NCI-H2029 (cell line): Measurements from ENCODE around the gene MPP4.

ENCODE experiments used
- DNase-seq: peaks from one replicate; lab custom pipeline; 2025; lab: John Stamatoyannopoulos, UW

MPP4 gene, protein sequence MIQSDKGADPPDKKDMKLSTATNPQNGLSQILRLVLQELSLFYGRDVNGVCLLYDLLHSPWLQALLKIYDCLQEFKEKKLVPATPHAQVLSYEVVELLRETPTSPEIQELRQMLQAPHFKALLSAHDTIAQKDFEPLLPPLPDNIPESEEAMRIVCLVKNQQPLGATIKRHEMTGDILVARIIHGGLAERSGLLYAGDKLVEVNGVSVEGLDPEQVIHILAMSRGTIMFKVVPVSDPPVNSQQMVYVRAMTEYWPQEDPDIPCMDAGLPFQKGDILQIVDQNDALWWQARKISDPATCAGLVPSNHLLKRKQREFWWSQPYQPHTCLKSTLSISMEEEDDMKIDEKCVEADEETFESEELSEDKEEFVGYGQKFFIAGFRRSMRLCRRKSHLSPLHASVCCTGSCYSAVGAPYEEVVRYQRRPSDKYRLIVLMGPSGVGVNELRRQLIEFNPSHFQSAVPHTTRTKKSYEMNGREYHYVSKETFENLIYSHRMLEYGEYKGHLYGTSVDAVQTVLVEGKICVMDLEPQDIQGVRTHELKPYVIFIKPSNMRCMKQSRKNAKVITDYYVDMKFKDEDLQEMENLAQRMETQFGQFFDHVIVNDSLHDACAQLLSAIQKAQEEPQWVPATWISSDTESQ

DNA sequence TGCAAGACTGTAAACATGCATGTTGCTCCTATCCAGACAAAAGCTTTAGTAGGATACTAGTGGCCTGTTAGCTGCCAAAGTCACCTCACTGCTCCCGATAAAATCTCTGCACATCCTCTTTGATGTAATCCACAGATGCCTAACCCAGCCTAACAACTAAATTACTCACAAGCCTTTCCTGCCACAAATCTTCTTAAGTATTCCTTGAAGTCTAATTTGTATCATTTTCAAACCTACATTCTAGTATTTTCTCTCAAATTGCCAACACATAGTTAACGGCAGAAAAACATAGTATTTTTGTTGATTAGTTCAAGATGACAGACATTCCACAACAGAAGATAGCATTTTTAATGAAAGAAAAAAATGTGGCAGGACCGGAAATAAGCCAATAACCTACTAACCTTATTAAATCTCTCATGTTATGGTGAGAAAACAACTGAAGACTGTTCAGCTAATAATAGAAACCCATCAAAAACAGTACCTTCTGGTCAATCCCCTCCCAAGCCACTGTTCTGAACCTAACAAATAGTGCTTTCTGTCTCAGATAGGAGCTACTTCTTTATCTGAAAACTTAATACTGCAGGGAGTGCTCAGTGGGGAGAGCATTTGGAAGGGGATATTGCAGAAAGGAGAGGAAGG, at the start of gene MPP4:
MPP4 (minus strand) TSS at position 57 of the 639 bp plus-strand sequence. CDS start 4,690 bp downstream, outside the sequence.
- no peak for DNase-seq

DNA sequence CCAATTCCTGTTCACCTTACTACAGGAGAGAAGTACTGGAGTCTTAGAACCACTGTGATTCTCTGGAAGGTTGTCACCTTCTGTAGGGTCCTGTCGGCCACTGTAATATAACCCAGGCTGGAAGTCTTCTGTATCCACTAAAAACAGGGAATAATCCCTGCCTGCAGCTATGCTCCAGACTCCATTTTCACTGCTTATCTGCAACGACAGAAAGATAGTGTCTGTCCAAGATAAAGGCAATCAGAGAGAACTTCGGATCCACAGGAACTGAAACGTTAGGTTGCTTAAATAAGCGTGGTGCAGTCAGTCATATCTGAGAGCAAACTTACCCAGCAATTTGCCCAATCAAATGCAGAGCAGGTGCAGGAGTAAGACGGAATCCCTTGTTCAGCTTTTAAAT, 48.1 kb upstream of the MPP4 start:
- no peak for DNase-seq

DNA sequence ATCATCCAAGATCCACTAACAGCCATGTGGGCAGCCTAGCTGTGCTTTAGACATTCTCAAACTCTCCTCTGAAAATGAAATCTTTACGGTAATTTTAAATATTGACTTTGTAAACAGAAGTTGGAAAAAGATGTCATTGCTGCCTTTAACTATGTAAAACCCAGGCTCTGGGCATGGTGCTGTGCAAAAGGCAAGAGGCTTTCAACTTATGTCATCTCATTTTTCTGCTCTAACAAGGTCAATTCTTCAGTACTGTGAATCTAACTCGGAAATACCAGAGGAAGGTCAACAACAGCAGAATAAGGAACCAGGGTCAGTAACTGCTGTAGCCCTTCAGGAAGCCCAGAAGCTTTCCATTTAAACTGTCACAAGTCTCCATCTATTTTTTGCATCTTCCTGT, 37.0 kb upstream of the MPP4 start:
- DNase-seq, result no peak

DNA sequence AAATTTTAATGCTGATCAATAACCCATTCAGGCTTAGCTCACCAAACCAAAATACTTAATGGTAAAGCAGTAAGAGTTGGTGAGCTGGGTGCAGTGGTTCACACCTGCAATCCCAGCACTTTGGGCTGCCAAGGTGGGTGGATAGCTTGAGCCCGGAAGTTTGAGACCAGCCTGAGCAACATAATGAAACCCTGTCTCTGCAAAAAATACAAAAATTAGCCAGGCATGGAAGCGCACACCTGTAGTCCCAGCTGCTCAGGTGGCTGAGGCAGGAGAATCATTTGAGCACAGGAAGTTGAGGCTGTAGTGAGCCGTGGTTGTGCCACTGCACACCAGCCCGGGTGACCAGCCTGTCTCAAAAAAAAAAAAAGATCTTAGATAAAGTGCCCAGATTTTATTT, 35.7 kb upstream of the MPP4 start:
- no peak for DNase-seq

DNA sequence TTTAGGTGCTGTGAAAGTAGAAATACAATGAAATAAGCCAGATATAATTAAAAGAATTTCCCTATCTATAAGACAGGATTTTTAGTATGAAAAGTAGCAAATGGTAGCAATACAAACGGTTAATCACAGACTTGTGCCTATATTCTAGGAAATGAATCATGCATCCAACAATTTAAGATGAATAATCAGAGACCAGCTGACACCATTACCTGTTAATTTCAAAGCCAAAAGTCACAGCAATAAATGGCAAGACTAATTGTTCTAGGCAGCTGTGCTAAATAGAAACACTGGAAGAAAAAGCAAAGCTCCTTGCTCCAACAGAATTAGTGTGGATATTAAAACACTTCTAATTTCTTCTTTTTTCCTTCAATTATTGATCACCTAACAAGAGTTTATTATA, 35.1 kb upstream of the MPP4 start:
- no peak for DNase-seq

DNA sequence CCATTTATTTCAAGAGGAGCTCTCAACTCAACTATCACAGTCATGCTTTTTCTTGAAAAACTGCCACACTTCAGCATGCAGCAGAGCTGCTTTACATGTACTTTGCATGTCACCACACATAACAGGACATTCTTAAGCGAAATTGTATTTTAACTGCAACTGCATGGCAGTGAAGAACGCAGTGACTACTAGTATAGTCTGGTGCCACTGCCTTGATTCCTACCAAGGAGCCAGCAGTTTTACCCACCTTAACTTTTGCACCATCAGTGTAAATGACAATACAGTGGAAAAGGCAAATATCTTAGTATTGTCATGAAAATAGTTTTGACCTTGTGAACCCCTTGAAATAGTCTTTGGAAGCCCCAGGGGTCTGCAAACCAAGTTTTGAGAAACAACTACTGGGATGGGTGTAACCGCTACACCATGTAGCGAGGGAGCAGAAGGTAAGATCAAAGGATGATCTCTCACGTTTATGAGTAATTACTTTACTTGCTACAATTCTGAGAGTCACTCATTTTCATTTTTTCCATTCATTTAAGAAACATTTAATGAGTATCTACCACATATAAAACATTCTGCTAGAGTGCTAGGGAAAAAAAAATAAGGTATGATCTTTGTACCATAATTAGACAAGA, 32.3 kb upstream of the MPP4 start:
- DNase-seq, result no peak

DNA sequence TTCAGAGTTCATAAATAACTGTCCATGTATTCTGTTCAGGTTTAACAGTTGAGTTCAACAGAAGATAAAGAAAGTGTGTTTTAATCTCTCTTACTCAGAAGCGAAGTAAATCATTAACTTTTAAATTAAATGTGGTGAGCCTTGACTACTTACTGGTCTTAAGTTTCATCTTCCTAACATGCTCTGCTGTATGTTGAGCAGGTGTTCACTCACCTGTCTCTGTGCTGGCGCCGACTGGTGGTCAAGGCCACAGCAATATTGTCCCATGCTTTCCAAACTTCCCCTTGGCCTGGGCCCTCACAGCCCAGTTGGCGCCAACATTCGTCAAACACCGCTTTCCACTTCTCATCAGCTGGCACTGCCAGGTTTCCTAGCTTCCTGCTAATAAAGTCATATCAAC, 17.0 kb upstream of the MPP4 start:
- DNase-seq, result no peak

DNA sequence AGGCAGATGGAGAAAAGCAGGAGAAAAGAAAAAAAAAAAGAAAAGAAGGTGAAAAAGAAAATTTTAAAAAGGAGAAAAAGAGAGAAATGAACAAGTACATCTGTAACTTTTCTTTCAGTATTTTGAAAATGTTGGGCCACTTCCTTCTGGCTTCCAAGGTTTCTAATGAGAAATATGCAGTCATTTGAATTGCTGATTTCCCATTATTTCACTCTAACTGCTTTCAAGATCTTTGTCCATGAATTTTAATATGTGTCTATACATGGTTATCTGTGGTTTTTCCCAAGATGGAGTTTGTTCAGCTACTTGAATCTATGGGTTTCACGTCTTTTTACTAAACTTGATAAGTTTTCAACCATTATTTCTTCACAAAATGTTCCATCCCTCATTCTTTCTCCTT, 14.3 kb upstream of the MPP4 start:
- DNase-seq, result no peak

DNA sequence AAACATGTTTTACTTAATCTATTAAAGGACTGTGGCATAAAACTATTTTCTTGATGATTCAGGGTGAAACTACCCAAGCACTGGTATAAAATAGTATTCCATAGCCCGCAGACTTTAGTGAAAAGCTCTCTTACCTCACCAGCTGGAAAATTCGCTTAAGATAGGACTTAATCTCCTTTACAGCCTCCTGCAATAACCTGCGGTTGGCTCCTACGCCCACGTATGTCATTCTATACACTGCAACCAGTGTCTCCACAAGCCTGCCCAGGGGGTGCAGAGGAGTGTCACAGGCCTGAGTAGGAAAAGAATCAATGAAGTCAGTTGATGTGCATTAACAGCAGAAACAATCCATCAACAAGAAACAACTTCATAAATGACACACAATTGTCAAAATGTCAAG, 11.3 kb upstream of the MPP4 start:
- no peak for DNase-seq

DNA sequence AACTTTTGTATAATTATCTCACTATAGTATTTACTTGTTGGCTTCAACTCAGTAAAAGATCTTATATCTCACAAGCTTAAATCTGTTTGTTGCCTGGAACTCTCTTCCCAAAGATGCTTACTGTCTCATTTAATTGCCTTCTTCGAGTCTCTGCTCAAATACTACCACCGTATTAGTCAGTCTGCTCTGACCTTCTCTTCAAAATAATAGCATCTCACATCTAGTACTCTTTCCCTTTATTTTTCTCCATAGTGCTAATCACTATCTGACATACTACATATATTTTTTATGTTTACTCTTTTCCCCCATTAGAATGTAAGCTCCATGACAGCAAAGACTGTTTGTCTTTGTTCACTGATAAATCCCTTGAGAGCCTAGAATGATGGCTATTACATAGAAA, 10.6 kb upstream of the MPP4 start:
- no peak for DNase-seq

DNA sequence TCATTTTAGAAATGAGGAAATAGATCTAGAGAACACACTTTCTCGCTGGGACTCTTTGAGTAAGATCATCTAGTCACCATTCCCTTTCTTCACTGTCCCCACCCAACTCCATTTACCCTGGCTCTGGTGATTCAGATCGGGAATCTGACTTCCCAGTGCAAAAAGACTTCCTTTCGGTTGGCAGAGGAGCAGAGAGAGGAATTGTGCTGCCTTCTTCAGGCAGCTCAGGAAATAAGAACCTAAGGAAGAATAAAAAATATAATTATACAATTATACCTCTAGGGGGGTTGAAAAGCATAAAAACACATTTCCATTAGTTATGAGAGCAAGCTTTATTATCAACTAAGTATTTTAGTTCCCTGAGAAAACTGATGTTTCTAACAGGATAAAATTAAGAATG, 9.3 kb upstream of the MPP4 start:
- DNase-seq, result no peak

DNA sequence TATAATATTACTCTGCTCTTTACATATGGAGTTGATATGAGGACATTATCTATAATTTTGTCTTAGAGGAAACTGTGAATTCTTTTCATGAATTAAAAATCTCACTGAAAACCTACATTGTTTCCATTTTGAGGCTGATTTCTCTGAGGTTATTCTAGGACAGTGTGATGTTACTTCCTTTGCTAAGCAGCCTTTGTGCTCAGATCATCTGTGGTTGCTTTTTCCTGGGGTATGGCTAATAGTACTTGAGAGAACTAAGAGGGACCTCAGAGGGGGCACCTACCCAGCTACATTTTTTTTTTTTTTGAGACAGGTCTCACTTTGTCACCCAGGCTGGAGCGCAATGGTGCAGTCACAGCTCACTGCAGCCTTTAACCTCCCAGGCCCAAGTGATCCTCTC, 8.7 kb upstream of the MPP4 start:
- no peak for DNase-seq

DNA sequence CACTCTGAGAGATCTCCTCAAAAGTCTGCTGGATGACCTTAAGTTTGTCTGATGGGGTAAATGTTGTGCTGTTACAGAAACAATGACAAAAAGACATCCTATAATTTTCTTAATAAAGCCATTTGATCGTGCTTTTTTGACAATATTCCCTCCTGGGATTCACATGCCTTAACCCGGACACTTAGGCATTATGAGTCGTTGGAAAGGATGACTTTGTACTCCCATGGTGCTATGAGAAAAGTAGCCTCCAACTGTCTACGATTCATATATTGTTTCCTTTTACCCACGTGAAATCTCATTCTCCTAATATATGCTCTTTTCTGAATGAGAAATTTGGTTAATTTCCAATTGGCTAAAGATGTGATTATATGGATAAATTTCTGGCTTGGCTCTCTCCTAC, 6.1 kb upstream of the MPP4 start:
- no peak for DNase-seq

DNA sequence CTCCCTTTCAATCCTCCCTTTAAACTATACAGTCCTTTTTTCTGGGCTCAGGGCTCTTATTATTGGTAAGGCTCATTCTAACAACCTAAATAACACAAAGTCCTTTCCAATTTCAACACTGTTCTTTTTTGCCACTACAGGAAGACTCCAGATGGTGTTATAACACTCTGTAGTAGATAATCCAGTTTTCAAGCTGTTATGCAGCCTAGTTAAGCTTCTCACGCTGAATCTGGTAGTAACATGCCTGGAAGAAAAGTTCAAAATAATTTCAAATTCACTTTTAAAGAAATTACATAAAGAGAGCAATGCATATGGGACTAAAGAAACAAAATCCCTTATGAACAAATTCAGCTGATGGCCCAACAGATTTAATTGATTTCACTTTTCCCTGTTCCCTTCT, 3.2 kb upstream of the MPP4 start:
- DNase-seq, result no peak

DNA sequence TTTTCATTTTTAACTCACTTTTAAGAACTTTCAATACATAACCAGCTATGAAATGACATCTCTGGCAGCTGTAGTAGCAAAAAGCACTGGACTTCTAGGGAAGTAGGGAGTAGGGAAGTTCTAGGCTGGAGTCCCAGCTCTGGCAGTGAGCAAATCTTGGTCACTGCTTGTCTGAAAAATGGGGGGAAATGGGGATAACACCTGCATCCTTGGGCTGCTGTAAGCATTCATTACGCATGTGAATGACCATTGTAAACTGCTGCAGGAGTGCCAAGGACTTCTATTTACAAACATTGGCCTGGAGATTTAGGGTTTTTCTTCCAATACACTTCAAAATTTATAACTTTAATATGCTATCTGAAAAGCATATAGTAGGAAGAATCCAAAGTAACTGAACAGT, 972 bp upstream of the MPP4 start:
- no peak for DNase-seq

DNA sequence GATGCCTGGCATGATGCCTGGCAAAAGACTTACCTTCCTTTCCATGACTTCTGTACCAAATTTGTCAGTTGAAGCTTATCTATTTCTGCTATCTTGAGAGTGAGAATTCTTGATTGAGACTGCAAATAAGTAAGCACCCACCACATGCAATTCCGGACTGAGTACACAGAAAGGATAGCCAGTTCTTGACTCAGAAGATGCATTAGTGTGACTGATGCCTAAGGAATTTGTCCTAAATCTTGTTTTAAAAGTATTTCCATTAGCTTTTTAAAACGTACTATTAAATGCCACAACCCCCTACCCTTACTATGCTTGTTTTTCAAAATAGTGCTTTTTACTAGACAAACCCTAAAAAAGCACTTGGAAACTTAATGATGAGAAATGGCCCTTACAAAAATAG, 545 bp downstream of the MPP4 start:
- no peak for DNase-seq

DNA sequence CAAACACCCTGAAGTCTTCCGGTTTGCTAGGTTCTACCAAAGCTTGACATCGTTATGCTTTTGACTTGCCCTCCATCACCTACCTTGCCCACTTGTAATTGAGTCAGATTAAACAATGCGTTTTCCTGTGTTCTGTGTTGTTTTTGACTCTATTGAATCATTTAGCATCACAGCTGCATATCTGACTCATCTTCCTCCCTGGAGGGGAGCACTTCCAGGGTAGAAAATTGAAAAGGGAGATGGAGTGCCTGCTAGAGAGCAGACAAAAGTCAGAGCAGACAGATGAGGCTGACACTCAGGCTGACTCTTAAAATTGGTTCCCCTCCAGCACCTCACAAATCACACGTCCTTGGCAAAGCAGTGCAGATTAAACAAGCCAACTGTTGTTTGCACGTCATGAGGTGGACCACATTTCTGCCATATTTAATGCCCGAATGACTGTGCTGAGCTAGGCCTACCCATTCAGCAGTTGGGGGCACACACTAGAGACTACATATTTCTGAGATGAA, 2.2 kb downstream of the MPP4 start:
- no peak for DNase-seq

DNA sequence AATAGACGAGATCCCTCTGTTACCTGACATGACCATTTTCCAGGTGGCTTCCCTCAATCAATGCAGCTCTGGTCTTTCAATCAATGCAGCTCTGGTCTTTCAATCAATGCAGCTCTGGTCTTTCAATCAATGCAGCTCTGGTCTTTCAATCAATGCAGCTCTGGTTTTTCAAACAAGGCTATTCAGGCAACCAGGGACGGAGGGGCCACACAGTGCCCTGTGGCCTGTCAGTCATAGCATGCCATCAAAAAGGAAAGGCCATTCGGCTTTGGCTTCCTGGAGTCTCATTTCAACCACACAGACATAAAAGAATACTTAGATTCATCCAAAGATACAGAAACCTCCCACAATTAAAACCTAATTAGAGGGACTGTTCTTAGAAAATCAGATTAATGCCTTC, 13.3 kb downstream of the MPP4 start:
- DNase-seq, result no peak

DNA sequence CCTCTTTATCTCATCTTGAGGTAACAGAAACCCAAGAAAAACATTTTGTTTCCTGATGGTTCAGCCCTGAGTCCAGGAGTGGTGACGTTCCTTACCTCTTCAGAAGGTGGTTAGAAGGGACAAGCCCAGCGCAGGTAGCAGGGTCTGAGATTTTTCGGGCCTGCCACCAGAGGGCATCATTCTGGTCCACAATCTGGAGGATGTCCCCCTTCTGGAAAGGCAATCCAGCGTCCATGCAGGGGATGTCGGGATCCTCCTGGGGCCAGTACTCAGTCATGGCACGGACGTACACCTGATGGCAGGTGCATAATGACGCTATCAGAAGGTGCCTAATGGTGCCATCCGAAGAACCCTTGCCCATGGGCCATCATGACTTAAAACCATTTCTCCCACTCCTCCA, 17.7 kb downstream of the MPP4 start:
- DNase-seq, result no peak

DNA sequence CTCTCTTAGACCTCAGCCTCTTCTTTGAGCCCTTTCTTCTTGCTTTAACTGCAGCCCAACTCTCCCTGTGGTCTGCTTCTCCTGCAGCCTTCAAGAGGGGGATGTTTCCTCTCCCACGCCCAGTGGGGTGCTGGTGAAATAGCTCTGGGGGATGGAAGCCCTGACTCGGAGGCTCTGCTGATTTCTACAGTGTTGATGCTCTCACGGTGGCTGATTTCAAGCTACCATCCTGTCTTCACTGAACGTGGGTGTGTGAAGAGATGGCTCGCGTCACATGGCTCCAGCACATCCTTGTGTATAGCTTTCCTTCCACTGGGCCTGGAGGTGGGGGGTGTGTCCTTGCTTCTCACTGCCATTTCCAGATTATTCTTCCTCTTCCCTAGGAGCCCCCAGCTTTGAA, 20.0 kb downstream of the MPP4 start:
- no peak for DNase-seq

DNA sequence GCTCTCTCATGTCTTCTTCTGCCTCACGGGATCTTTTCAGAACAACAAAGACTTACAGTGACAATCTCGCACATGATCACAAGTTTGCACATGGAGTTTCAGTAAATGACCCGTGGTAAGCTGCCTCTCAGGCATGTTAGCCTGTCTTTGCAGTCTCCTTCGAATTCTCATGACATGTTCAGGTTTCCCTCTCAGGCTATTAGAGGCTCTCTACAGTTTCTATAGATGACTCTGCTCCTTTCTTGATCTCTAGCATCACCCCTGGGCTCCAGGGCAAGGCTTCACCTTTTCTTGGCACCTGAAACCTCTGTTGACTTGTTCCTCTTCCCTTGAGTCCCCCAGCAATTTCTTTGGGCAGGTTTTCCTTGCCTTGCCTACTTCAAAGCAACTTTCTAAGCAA, 23.0 kb downstream of the MPP4 start:
- no peak for DNase-seq

DNA sequence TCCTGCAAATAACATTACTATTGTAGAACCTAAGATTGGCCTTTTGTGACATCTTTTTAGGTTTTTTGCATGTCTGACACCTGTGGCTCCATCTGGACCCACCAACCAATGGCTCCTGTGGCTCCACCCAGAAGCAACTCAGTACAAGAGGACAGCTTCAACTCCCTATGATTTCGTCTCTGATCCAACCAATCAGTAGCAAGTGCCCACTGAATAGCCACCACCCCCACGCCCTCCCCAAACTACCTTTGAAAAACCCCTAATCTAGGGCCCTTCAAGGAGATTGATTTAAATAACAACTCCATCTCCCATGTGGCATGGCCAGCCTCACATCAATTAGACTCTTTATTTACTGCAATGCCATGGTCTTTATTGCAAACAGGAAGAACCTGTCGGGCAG, 23.6 kb downstream of the MPP4 start:
- no peak for DNase-seq

DNA sequence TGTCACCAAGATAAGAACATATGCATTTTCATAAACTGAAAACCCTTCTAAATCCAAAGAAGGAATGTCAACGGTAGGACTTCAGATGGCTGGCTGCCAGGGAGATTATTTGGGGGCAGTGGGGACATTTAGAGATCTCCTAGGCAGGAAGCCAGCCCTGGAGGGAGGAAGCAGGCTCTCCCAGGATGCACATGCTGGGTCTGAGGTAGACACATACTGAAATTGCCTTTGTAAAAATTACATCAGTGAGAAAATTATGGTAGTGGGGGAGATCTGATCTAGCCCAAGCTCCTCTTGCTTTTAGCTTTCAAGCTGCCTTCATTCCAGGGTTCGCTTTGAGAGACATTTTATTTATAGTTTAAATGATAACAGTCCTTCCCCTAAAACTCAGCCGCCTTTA, 24.1 kb downstream of the MPP4 start:
- no peak for DNase-seq
